ENCODE measurements around the gene USP37.
A peak's percentile ranks its signal among the peaks of the same experiment; 100 is the strongest.

USP37 gene

GRCh38 chr2:218423584-218423983, 144.6 kb downstream of the USP37 start:
- H3K9ac ChIP-seq (ENCODE audit: insufficient read length, low read depth) = no peak overlapping the region
- H3K36me3 ChIP-seq (ENCODE audit: insufficient read depth, insufficient read length, low read length) = no peaks in the 10 kb centered on the region
- TF ChIP-seq YY1 (IDR thresholded peaks at IDR 0.05; ENCODE audit: insufficient read depth, insufficient read length) (no peak), SUZ12 (IDR thresholded peaks at IDR 0.05; ENCODE audit: extremely low read depth, insufficient read depth, insufficient read length) (no peak), ZNF274 (IDR thresholded peaks at IDR 0.05; ENCODE audit: low read depth, low read length) (no peak)
- no peak for DNase-seq (ENCODE audit: low read depth, low spot score)
- H3K4me1 ChIP-seq (ENCODE audit: insufficient read depth, insufficient read length) = peaks cover 9% of the 10 kb centered on the region
- H3K27me3 ChIP-seq (ENCODE audit: insufficient read depth, insufficient read length) = no peaks in the 10 kb centered on the region
- no peaks in the 10 kb centered on the region for H3K9me3 ChIP-seq (ENCODE audit: insufficient read depth, low read length)
- H3K4me3 ChIP-seq (ENCODE audit: insufficient read length, low read depth) = no peak overlapping the region

- no peaks in the 10 kb centered on the region for H3K9me3 ChIP-seq (ENCODE audit: insufficient read depth, low read length)
- H3K4me3 ChIP-seq (ENCODE audit: insufficient read length, low read depth) = no peak overlapping the region
- H3K9ac ChIP-seq (ENCODE audit: insufficient read length, low read depth) = no peak overlapping the region
- TF ChIP-seq ZNF274 (IDR thresholded peaks at IDR 0.05; ENCODE audit: low read depth, low read length) (no peak), SUZ12 (IDR thresholded peaks at IDR 0.05; ENCODE audit: extremely low read depth, insufficient read depth, insufficient read length) (no peak), YY1 (IDR thresholded peaks at IDR 0.05; ENCODE audit: insufficient read depth, insufficient read length) (no peak)
- no peak for DNase-seq (ENCODE audit: low read depth, low spot score)
- no peaks in the 10 kb centered on the region for H3K27me3 ChIP-seq (ENCODE audit: insufficient read depth, insufficient read length)
- H3K4me1 ChIP-seq (ENCODE audit: insufficient read depth, insufficient read length) = peaks cover 13% of the 10 kb centered on the region
- no peaks in the 10 kb centered on the region for H3K36me3 ChIP-seq (ENCODE audit: insufficient read depth, insufficient read length, low read length)
Observed at GRCh38 chr2:218422403-218423086, 145.6 kb downstream of the USP37 start.

- peaks cover 13% of the 10 kb centered on the region for H3K4me1 ChIP-seq (ENCODE audit: insufficient read depth, insufficient read length)
- TF ChIP-seq YY1 (IDR thresholded peaks at IDR 0.05; ENCODE audit: insufficient read depth, insufficient read length) = no peak
- no peak for TF ChIP-seq ZNF274 (IDR thresholded peaks at IDR 0.05; ENCODE audit: low read depth, low read length)
- TF ChIP-seq SUZ12 (IDR thresholded peaks at IDR 0.05; ENCODE audit: extremely low read depth, insufficient read depth, insufficient read length) = no peak
- no peaks in the 10 kb centered on the region for H3K27me3 ChIP-seq (ENCODE audit: insufficient read depth, insufficient read length)
- no peaks in the 10 kb centered on the region for H3K9me3 ChIP-seq (ENCODE audit: insufficient read depth, low read length)
- H3K9ac ChIP-seq (ENCODE audit: insufficient read length, low read depth) = no peak overlapping the region
- H3K36me3 ChIP-seq (ENCODE audit: insufficient read depth, insufficient read length, low read length) = no peaks in the 10 kb centered on the region
- no peak for DNase-seq (ENCODE audit: low read depth, low spot score)
- H3K4me3 ChIP-seq (ENCODE audit: insufficient read length, low read depth) = no peak overlapping the region
Observed at GRCh38 chr2:218421027-218421426, 147.1 kb downstream of the USP37 start.

- Histone ChIP-seq H3K4me3 (ENCODE audit: insufficient read length, low read depth) (no peak overlapping the region), H3K9me3 (ENCODE audit: insufficient read depth, low read length) (no peaks in the 10 kb centered on the region), H3K36me3 (ENCODE audit: insufficient read depth, insufficient read length, low read length) (no peaks in the 10 kb centered on the region), H3K27me3 (ENCODE audit: insufficient read depth, insufficient read length) (no peaks in the 10 kb centered on the region), H3K4me1 (ENCODE audit: insufficient read depth, insufficient read length) (peaks cover 13% of the 10 kb centered on the region), H3K9ac (ENCODE audit: insufficient read length, low read depth) (no peak overlapping the region)
- DNase-seq (ENCODE audit: low read depth, low spot score) = no peak
- no peak for TF ChIP-seq YY1 (IDR thresholded peaks at IDR 0.05; ENCODE audit: insufficient read depth, insufficient read length)
- no peak for TF ChIP-seq SUZ12 (IDR thresholded peaks at IDR 0.05; ENCODE audit: extremely low read depth, insufficient read depth, insufficient read length)
- TF ChIP-seq ZNF274 (IDR thresholded peaks at IDR 0.05; ENCODE audit: low read depth, low read length) = no peak
Observed at GRCh38 chr2:218419630-218420216, 148.4 kb downstream of the USP37 start.

- H3K4me3 ChIP-seq (ENCODE audit: insufficient read length, low read depth) = no peak within 1 kb of the TSS
- no peaks in the 10 kb centered on the region for H3K36me3 ChIP-seq (ENCODE audit: insufficient read depth, insufficient read length, low read length)
- no peak for DNase-seq (ENCODE audit: low read depth, low spot score)
- peaks cover 13% of the 10 kb centered on the region for H3K4me1 ChIP-seq (ENCODE audit: insufficient read depth, insufficient read length)
- TF ChIP-seq YY1 (IDR thresholded peaks at IDR 0.05; ENCODE audit: insufficient read depth, insufficient read length) = no peak
- TF ChIP-seq ZNF274 (IDR thresholded peaks at IDR 0.05; ENCODE audit: low read depth, low read length) = no peak
- no peak for TF ChIP-seq SUZ12 (IDR thresholded peaks at IDR 0.05; ENCODE audit: extremely low read depth, insufficient read depth, insufficient read length)
- H3K9me3 ChIP-seq (ENCODE audit: insufficient read depth, low read length) = no peaks in the 10 kb centered on the region
- H3K9ac ChIP-seq (ENCODE audit: insufficient read length, low read depth) = no peak within 1 kb of the TSS
- no peaks in the 10 kb centered on the region for H3K27me3 ChIP-seq (ENCODE audit: insufficient read depth, insufficient read length)
Observed at GRCh38 chr2:218418717-218419458, 149.3 kb downstream of the USP37 start, which contains the start of gene VIL1. Gene VIL1, plus strand, starts transcription at chr2:218419123. Its CDS starts 4,656 bp downstream, at chr2:218423779.

- no peaks in the 10 kb centered on the region for H3K27me3 ChIP-seq (ENCODE audit: insufficient read depth, insufficient read length)
- H3K4me1 ChIP-seq (ENCODE audit: insufficient read depth, insufficient read length) = peaks cover 13% of the 10 kb centered on the region
- H3K36me3 ChIP-seq (ENCODE audit: insufficient read depth, insufficient read length, low read length) = no peaks in the 10 kb centered on the region
- no peak overlapping the region for H3K4me3 ChIP-seq (ENCODE audit: insufficient read length, low read depth)
- no peak for DNase-seq (ENCODE audit: low read depth, low spot score)
- TF ChIP-seq ZNF274 (IDR thresholded peaks at IDR 0.05; ENCODE audit: low read depth, low read length) (no peak), YY1 (IDR thresholded peaks at IDR 0.05; ENCODE audit: insufficient read depth, insufficient read length) (no peak), SUZ12 (IDR thresholded peaks at IDR 0.05; ENCODE audit: extremely low read depth, insufficient read depth, insufficient read length) (no peak)
- H3K9me3 ChIP-seq (ENCODE audit: insufficient read depth, low read length) = no peaks in the 10 kb centered on the region
- no peak overlapping the region for H3K9ac ChIP-seq (ENCODE audit: insufficient read length, low read depth)
Observed at GRCh38 chr2:218418321-218418716, 149.8 kb downstream of the USP37 start.

GRCh38 chr2:218407717-218408116, 160.4 kb downstream of the USP37 start:
- Histone ChIP-seq H3K9ac (ENCODE audit: insufficient read length, low read depth) (peak overlapping the region; percentile 29), H3K36me3 (ENCODE audit: insufficient read depth, insufficient read length, low read length) (peaks cover 21% of the 10 kb centered on the region), H3K9me3 (ENCODE audit: insufficient read depth, low read length) (no peaks in the 10 kb centered on the region), H3K27me3 (ENCODE audit: insufficient read depth, insufficient read length) (no peaks in the 10 kb centered on the region), H3K4me3 (ENCODE audit: insufficient read length, low read depth) (no peak overlapping the region), H3K4me1 (ENCODE audit: insufficient read depth, insufficient read length) (peaks cover 20% of the 10 kb centered on the region)
- no peak for TF ChIP-seq SUZ12 (IDR thresholded peaks at IDR 0.05; ENCODE audit: extremely low read depth, insufficient read depth, insufficient read length)
- no peak for TF ChIP-seq ZNF274 (IDR thresholded peaks at IDR 0.05; ENCODE audit: low read depth, low read length)
- TF ChIP-seq YY1 (IDR thresholded peaks at IDR 0.05; ENCODE audit: insufficient read depth, insufficient read length) = no peak
- DNase-seq (ENCODE audit: low read depth, low spot score) = no peak

Data from NT2/D1 (cell line).